HEK293 (cell line): ENCODE measurements around the gene UBA7.

Source experiments
- IKZF3 ChIP-seq: fragments of 450-650 bp; IDR thresholded peaks from 2 replicates; pipeline ENCODE4 v1.5.0; 2018; ENCODE audit warnings: missing biosample characterization, mild to moderate bottlenecking, missing genetic modification characterization, moderate library complexity
- RBAK ChIP-seq: fragments of 450-650 bp; formaldehyde crosslinking; IDR thresholded peaks from 2 replicates; pipeline ENCODE4 v1.5.1; 2016; ENCODE audit warnings: missing biosample characterization, missing genetic modification characterization
- ZNF324 ChIP-seq: fragments of 450-650 bp; formaldehyde crosslinking; IDR thresholded peaks from 2 replicates; pipeline ENCODE4 v1.5.1; 2016; ENCODE audit warnings: missing biosample characterization, missing genetic modification characterization
- ZNF391 ChIP-seq: fragments of 450-650 bp; formaldehyde crosslinking; IDR thresholded peaks from 2 replicates; pipeline ENCODE4 v1.5.1; 2016; ENCODE audit warnings: low read depth, missing biosample characterization, missing genetic modification characterization, borderline replicate concordance
- TF ChIP-seq, protein P1 (sequence below): fragments of 450-650 bp; formaldehyde crosslinking; IDR thresholded peaks from 2 replicates; pipeline ENCODE4 v1.5.1; 2016; ENCODE audit warnings: missing biosample characterization, missing genetic modification characterization

DNA sequence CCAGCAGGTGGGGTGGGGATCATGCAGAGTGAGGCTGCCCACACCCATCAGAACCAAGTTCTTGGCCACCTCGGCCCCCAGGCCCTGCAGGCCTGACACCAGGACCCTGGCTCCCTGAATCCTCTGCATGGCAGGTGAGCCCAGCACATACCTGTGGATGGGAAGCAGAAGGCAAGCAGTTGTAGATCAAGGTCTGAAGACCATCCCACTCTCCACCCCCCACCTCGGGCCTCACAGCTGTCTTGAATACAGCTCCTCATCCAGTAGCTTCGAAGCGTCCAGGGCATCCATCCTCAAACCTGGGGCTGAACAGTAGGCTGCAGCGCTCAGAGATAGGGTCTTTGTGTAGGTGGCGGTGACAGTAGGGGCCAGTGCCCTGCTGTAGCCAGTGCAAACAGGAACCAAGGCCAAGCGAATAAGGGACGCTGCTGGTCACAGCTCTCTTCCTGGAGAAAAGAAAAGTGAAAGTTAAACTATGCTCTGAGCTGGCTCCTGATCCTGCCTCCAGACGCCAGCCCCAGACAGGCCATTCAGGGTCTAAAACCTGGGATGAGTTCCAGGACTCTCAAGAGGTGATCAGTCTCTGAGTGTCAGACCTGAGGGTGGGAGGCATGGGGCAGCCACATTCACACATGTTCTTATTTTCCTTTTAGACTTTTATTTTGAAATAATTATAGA is at the start of gene UBA7:
- TF ChIP-seq ZNF391 (tag by site-specific recombination) (no peak), ZNF324 (tag by site-specific recombination) (no peak), IKZF3 (tag by site-specific recombination) (no peak), RBAK (tag by site-specific recombination) (no peak)
- TF ChIP-seq, protein P1, sequence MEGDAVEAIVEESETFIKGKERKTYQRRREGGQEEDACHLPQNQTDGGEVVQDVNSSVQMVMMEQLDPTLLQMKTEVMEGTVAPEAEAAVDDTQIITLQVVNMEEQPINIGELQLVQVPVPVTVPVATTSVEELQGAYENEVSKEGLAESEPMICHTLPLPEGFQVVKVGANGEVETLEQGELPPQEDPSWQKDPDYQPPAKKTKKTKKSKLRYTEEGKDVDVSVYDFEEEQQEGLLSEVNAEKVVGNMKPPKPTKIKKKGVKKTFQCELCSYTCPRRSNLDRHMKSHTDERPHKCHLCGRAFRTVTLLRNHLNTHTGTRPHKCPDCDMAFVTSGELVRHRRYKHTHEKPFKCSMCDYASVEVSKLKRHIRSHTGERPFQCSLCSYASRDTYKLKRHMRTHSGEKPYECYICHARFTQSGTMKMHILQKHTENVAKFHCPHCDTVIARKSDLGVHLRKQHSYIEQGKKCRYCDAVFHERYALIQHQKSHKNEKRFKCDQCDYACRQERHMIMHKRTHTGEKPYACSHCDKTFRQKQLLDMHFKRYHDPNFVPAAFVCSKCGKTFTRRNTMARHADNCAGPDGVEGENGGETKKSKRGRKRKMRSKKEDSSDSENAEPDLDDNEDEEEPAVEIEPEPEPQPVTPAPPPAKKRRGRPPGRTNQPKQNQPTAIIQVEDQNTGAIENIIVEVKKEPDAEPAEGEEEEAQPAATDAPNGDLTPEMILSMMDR, result no peak
